ENCODE data around the gene PTPRA. TPM values are rescaled to one million over a fixed set of nuclear protein-coding genes. Genes with fewer than 3 reads are reported as not detected.
A peak's percentile ranks its signal among the peaks of the same experiment; 100 is the strongest.

Gene PTPRA
- total and polyA plus RNA-seq, 2 of the 13 experiments (the other 11 are each of a cell fraction or from before 2014, with no cell fraction given): 47.2 to 127 TPM

DNA sequence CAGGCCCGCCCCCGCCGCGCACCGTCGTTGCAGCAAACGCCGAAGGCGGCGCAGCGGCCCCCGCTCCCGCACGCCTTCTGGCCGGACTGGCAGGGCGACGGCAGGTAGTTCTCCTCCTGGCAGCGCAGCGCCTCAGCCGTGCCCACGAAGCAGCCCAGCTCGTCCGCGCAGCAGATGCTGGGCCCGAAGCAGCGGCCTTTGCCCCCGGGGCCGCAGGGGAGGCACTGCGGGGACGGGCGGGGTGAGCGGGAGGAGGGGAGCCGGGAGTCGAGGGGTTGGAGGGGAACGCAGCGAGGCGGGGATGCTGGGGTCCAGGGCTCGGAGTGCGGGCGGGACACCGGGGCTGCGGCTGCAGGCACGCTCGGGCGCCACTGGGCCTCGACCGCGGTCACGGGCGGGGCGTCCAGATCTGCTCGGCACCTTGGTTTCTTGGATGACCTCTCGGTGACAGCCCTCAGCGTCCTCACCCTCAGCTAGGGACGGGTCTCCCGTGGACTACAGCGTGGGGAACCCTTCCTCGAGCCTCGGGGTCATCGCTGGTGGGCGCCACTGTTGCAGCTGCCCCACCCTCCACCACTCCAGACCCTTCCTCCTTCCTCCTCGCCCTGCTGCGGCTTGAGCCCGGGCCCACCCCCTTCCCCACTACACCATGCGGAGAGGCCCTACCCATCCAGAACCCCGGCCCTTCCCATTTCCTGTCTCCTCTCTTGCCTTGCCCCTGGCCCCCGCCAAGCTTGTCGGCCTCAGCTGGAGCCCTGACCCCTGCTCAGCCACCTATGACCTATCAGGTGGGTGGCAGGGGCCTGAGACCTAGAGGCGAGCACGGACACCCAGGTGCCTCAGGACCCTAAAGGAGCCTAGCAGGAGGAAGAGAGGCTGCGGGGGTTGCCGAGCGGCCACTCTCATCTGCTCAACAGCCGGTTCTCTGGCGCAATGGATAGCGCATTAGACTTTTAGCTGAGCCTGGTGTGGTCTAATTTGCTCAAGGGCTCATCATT is 210.0 kb downstream of the PTPRA start (continued):
- TF ChIP-seq ZNF350 (CRISPR knock-in tag; IDR thresholded peaks at IDR 0.05; ENCODE audit: borderline replicate concordance, low read depth) (peak; percentile 29; the same call in 1 of the 2 replicates), TMF1 (CRISPR knock-in tag; IDR thresholded peaks at IDR 0.05; ENCODE audit: low read depth) (peak; percentile 68; the same call in 1 of the 2 replicates), HES4 (CRISPR knock-in tag; IDR thresholded peaks at IDR 0.05; ENCODE audit: borderline replicate concordance) (no peak), CHCHD3 (CRISPR knock-in tag; IDR thresholded peaks at IDR 0.05) (peak; percentile 50; the same call in 1 of the 2 replicates), NRL (CRISPR knock-in tag; IDR thresholded peaks at IDR 0.05; ENCODE audit: borderline replicate concordance) (peak; percentile 17; the same call in 1 of the 2 replicates), KLF9 (CRISPR knock-in tag; IDR thresholded peaks at IDR 0.05; ENCODE audit: low read depth) (no peak), ZSCAN25 (CRISPR knock-in tag; IDR thresholded peaks at IDR 0.05) (peak; percentile 66; the same call in 1 of the 2 replicates), KDM5B (CRISPR knock-in tag; IDR thresholded peaks at IDR 0.05; ENCODE audit: borderline replicate concordance) (peak; percentile 68; the same call in 1 of the 2 replicates), ZNF567 (CRISPR knock-in tag; IDR thresholded peaks at IDR 0.05; ENCODE audit: borderline replicate concordance) (0 out of 2 replicates have a peak, but pooled peaks have one; percentile 67), IKZF4 (CRISPR knock-in tag; IDR thresholded peaks at IDR 0.05; ENCODE audit: borderline replicate concordance, low read depth, not compliant biosample characterization) (no peak), KLF6 (CRISPR knock-in tag; IDR thresholded peaks at IDR 0.05) (no peak), CC2D1A (CRISPR knock-in tag; IDR thresholded peaks at IDR 0.05) (no peak), ZNF788 (CRISPR knock-in tag; IDR thresholded peaks at IDR 0.05; ENCODE audit: borderline replicate concordance) (peak; percentile 15; the same call in 1 of the 2 replicates)
- TF ChIP-seq, protein P1, sequence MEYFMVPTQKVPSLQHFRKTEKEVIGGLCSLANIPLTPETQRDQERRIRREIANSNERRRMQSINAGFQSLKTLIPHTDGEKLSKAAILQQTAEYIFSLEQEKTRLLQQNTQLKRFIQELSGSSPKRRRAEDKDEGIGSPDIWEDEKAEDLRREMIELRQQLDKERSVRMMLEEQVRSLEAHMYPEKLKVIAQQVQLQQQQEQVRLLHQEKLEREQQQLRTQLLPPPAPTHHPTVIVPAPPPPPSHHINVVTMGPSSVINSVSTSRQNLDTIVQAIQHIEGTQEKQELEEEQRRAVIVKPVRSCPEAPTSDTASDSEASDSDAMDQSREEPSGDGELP (IDR thresholded peaks at IDR 0.05; ENCODE audit: borderline replicate concordance, low read depth): peak; percentile 62; the same call in 1 of the 2 replicates
- TF ChIP-seq, protein P2, sequence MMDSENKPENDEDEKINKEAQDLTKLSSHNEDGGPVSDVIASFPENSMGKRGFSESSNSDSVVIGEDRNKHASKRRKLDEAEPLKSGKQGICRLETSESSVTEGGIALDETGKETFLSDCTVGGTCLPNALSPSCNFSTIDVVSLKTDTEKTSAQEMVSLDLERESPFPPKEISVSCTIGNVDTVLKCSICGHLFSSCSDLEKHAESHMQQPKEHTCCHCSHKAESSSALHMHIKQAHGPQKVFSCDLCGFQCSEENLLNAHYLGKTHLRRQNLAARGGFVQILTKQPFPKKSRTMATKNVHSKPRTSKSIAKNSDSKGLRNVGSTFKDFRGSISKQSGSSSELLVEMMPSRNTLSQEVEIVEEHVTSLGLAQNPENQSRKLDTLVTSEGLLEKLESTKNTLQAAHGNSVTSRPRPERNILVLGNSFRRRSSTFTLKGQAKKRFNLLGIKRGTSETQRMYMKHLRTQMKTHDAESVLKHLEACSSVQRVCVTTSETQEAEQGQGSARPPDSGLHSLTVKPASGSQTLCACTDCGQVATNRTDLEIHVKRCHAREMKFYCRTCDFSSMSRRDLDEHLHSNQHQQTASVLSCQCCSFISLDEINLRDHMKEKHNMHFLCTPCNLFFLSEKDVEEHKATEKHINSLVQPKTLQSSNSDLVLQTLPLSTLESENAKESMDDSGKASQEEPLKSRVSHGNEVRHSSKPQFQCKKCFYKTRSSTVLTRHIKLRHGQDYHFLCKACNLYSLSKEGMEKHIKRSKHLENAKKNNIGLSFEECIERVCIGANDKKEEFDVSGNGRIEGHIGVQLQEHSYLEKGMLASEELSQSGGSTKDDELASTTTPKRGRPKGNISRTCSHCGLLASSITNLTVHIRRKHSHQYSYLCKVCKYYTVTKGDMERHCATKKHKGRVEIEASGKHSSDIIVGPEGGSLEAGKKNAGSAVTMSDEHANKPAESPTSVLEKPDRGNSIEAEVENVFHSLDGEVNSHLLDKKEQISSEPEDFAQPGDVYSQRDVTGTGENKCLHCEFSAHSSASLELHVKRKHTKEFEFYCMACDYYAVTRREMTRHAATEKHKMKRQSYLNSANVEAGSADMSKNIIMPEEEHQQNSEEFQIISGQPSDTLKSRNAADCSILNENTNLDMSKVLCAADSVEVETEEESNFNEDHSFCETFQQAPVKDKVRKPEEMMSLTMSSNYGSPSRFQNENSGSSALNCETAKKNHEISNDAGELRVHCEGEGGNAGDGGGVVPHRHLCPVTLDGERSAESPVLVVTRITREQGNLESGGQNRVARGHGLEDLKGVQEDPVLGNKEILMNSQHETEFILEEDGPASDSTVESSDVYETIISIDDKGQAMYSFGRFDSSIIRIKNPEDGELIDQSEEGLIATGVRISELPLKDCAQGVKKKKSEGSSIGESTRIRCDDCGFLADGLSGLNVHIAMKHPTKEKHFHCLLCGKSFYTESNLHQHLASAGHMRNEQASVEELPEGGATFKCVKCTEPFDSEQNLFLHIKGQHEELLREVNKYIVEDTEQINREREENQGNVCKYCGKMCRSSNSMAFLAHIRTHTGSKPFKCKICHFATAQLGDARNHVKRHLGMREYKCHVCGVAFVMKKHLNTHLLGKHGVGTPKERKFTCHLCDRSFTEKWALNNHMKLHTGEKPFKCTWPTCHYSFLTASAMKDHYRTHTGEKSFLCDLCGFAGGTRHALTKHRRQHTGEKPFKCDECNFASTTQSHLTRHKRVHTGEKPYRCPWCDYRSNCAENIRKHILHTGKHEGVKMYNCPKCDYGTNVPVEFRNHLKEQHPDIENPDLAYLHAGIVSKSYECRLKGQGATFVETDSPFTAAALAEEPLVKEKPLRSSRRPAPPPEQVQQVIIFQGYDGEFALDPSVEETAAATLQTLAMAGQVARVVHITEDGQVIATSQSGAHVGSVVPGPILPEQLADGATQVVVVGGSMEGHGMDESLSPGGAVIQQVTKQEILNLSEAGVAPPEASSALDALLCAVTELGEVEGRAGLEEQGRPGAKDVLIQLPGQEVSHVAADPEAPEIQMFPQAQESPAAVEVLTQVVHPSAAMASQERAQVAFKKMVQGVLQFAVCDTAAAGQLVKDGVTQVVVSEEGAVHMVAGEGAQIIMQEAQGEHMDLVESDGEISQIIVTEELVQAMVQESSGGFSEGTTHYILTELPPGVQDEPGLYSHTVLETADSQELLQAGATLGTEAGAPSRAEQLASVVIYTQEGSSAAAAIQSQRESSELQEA (CRISPR knock-in tag; IDR thresholded peaks at IDR 0.05; ENCODE audit: not compliant biosample characterization): no peak
- TF ChIP-seq, protein P3, sequence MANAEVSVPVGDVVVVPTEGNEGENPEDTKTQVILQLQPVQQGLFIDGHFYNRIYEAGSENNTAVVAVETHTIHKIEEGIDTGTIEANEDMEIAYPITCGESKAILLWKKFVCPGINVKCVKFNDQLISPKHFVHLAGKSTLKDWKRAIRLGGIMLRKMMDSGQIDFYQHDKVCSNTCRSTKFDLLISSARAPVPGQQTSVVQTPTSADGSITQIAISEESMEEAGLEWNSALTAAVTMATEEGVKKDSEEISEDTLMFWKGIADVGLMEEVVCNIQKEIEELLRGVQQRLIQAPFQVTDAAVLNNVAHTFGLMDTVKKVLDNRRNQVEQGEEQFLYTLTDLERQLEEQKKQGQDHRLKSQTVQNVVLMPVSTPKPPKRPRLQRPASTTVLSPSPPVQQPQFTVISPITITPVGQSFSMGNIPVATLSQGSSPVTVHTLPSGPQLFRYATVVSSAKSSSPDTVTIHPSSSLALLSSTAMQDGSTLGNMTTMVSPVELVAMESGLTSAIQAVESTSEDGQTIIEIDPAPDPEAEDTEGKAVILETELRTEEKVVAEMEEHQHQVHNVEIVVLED (CRISPR knock-in tag; IDR thresholded peaks at IDR 0.05; ENCODE audit: borderline replicate concordance): no peak
